Measurements from ENCODE around the gene DDR2.
"Not testable (repeated sequence)": the region's sequence is repeated elsewhere in the genome, so short reads cannot be mapped to it uniquely, and the experiment has no call there.

DNA sequence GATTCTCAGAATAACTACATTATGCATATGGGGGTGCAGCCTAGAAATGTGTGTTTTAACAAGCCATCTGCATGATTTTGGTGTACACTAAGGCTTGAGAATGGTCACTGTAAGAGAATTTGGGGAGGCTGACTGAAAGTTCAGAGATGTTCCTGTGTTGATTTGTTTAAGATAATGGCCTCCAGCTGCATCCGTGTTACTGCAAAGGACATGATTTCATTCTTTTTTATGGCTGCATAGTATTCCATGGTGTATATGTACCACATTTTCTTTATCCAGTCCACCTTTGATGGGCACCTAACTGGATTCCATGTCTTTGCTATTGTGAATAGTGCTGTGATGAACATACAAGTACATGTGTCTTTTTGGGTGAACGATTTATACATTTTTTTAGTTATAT, 29.1 kb upstream of the DDR2 start:
- TF ChIP-seq, protein P1, sequence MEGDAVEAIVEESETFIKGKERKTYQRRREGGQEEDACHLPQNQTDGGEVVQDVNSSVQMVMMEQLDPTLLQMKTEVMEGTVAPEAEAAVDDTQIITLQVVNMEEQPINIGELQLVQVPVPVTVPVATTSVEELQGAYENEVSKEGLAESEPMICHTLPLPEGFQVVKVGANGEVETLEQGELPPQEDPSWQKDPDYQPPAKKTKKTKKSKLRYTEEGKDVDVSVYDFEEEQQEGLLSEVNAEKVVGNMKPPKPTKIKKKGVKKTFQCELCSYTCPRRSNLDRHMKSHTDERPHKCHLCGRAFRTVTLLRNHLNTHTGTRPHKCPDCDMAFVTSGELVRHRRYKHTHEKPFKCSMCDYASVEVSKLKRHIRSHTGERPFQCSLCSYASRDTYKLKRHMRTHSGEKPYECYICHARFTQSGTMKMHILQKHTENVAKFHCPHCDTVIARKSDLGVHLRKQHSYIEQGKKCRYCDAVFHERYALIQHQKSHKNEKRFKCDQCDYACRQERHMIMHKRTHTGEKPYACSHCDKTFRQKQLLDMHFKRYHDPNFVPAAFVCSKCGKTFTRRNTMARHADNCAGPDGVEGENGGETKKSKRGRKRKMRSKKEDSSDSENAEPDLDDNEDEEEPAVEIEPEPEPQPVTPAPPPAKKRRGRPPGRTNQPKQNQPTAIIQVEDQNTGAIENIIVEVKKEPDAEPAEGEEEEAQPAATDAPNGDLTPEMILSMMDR (IDR thresholded peaks at IDR 0.05) = not testable (repeated sequence)
- TF ChIP-seq GATA2 (CRISPR knock-in tag; IDR thresholded peaks at IDR 0.05) = not testable (repeated sequence)
